ENCODE data around the gene DOCK1.

DNA sequence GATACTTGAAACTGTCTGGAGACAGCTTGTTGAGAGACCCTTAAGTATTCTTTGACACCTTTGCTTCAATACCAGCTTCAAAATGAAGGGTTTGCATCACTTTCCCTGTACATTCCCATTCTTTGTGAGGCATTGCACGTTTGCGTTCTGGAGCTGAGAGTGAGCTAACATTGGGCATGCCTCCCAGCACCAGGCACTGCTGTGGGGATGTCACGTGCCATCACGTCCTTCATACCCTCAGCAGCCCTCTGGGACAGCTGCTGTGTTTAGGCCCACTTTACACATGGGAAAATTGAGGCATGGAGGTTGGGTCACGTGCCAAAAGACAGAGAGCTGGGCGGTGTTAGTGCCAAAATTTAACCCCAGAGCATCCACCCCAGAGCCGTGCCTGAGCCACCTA, 357.4 kb downstream of the DOCK1 start:
- TF ChIP-seq, protein P1, sequence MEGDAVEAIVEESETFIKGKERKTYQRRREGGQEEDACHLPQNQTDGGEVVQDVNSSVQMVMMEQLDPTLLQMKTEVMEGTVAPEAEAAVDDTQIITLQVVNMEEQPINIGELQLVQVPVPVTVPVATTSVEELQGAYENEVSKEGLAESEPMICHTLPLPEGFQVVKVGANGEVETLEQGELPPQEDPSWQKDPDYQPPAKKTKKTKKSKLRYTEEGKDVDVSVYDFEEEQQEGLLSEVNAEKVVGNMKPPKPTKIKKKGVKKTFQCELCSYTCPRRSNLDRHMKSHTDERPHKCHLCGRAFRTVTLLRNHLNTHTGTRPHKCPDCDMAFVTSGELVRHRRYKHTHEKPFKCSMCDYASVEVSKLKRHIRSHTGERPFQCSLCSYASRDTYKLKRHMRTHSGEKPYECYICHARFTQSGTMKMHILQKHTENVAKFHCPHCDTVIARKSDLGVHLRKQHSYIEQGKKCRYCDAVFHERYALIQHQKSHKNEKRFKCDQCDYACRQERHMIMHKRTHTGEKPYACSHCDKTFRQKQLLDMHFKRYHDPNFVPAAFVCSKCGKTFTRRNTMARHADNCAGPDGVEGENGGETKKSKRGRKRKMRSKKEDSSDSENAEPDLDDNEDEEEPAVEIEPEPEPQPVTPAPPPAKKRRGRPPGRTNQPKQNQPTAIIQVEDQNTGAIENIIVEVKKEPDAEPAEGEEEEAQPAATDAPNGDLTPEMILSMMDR (conservative IDR thresholded peaks at IDR 0.05): no peak
- no peak for TF ChIP-seq ZFX (IDR thresholded peaks at IDR 0.05)

Measured in C4-2B (cell line).